WTC11 (cell line): ENCODE results near the gene JMJD8. TPM values are rescaled to one million over a fixed set of nuclear protein-coding genes. Genes with fewer than 3 reads are reported as not detected.

Experiments used
- ATAC-seq: fragments of 200-7000 bp; cut with Tn5 transposase; 2 replicates; pipeline ENCODE4 v1.10.0; 2021; ENCODE audit warnings: mild to moderate bottlenecking, moderate library complexity
- CTCF ChIA-PET: fragments of 300-600 bp; sonication (Branson Sonifier 250); formaldehyde crosslinking; loops from one replicate; lab custom pipeline; 2021; ENCODE audit warnings: antibody characterized with exemption; lab: Charles Lee
- POLR2A ChIA-PET: fragments of 350-600 bp; sonication (Branson Sonifier 250); formaldehyde crosslinking; loops from one replicate; lab custom pipeline; 2021; ENCODE audit warnings: antibody characterized with exemption; lab: Charles Lee
- DNase-seq: peaks from one replicate; pipeline ENCODE4 v3.0.0; 2021; ENCODE audit warnings: low spot score
- H3K27ac Mint-ChIP-seq: 2 replicates; pipeline ENCODE4 v1.8.0; 2021; ENCODE audit warnings: mixed read lengths
- H3K27me3 Mint-ChIP-seq: 2 replicates; pipeline ENCODE4 v1.8.0; 2021; ENCODE audit warnings: low read depth, mild to moderate bottlenecking, moderate library complexity, mixed read lengths
- H3K36me3 Mint-ChIP-seq: 2 replicates; pipeline ENCODE4 v1.8.0; 2021; ENCODE audit warnings: mixed read lengths
- H3K4me1 Mint-ChIP-seq: 2 replicates; pipeline ENCODE4 v1.8.0; 2022; ENCODE audit warnings: mixed read lengths
- H3K4me3 Mint-ChIP-seq: 2 replicates; pipeline ENCODE4 v1.8.0; 2021; ENCODE audit warnings: mild to moderate bottlenecking, moderate library complexity, mixed read lengths
- H3K9me3 Mint-ChIP-seq: 2 replicates; pipeline ENCODE4 v1.8.0; 2021; ENCODE audit warnings: mixed read lengths
- CBFB ChIP-seq: sonication (generic); formaldehyde crosslinking; IDR thresholded peaks from 2 replicates; pipeline ENCODE4 v1.8.1; 2022; ENCODE audit warnings: mild to moderate bottlenecking, low read depth, missing genetic modification reagents
- ELF4 ChIP-seq: sonication (generic); formaldehyde crosslinking; IDR thresholded peaks from 2 replicates; pipeline ENCODE4 v1.8.1; 2022; ENCODE audit warnings: low read depth, mild to moderate bottlenecking, moderate library complexity, missing genetic modification reagents
- TEAD1 ChIP-seq: sonication (generic); formaldehyde crosslinking; IDR thresholded peaks from 2 replicates; pipeline ENCODE4 v1.8.0; 2022; ENCODE audit warnings: mild to moderate bottlenecking, missing genetic modification reagents
- ZNF396 ChIP-seq: fragments of 250-450 bp; sonication (Bioruptor Pico); IDR thresholded peaks from 2 replicates; pipeline ENCODE4 v1.8.0; 2021; ENCODE audit warnings: mild to moderate bottlenecking, moderate library complexity, borderline replicate concordance
- ZNF423 ChIP-seq: fragments of 250-450 bp; sonication (Bioruptor Pico); IDR thresholded peaks from 2 replicates; pipeline ENCODE4 v2.1.2; 2022; ENCODE audit warnings: mild to moderate bottlenecking, moderate library complexity
- total RNA-seq: library from RNA; stranded (reverse); gene quantifications from 3 replicates; pipeline ENCODE4 v1.2.3, GENCODE V29; 2021
- TF ChIP-seq, protein P1 (sequence below): sonication (generic); formaldehyde crosslinking; IDR thresholded peaks from 2 replicates; pipeline ENCODE4 v1.8.1; 2023; ENCODE audit warnings: mild to moderate bottlenecking, moderate library complexity, missing genetic modification reagents
- TF ChIP-seq, protein P2 (sequence below): sonication (generic); formaldehyde crosslinking; IDR thresholded peaks from 2 replicates; pipeline ENCODE4 v1.8.0; 2023; ENCODE audit warnings: missing genetic modification reagents, mild to moderate bottlenecking, borderline replicate concordance
- TF ChIP-seq, protein P3 (sequence below): sonication (generic); formaldehyde crosslinking; conservative IDR thresholded peaks from 2 replicates; pipeline ENCODE4 v1.8.1; 2023; ENCODE audit warnings: mild to moderate bottlenecking, low read depth, missing genetic modification reagents, moderate library complexity
- TF ChIP-seq, protein P4 (sequence below): fragments of 250-450 bp; sonication (Bioruptor Pico); IDR thresholded peaks from 2 replicates; pipeline ENCODE4 v1.9.0; 2021; ENCODE audit warnings: mild to moderate bottlenecking, borderline replicate concordance

The JMJD8 gene
- total RNA-seq, 1 experiment from 2014 or later, result 61.2 TPM

DNA sequence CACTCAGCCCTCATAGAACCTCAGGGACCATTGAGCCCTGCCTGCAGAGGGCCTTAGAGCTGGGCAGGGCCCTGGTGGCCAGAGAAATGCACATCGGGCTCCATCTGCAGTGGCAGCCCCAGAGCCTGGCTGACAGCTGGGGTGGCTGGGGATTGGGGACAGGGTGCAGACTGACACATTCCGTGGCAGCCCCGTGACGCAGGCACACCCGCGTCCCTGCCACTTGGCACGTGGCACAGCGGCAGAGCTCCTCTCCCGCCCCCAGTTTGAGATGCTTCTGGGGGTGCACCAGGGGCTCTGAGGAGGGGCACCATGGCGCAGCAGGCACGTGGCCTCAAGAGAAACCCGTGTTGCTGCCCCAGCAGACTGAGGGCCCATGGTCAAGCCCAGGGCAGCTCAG lies 19.3 kb upstream of the JMJD8 start:
- H3K9me3 Mint-ChIP-seq, result no peaks in the 10 kb centered on the region
- TF ChIP-seq ELF4 (CRISPR knock-in tag) (no peak), ZNF396 (CRISPR knock-in tag) (no peak), CBFB (CRISPR knock-in tag) (no peak), ZNF423 (CRISPR knock-in tag) (no peak)
- TF ChIP-seq, protein P1, sequence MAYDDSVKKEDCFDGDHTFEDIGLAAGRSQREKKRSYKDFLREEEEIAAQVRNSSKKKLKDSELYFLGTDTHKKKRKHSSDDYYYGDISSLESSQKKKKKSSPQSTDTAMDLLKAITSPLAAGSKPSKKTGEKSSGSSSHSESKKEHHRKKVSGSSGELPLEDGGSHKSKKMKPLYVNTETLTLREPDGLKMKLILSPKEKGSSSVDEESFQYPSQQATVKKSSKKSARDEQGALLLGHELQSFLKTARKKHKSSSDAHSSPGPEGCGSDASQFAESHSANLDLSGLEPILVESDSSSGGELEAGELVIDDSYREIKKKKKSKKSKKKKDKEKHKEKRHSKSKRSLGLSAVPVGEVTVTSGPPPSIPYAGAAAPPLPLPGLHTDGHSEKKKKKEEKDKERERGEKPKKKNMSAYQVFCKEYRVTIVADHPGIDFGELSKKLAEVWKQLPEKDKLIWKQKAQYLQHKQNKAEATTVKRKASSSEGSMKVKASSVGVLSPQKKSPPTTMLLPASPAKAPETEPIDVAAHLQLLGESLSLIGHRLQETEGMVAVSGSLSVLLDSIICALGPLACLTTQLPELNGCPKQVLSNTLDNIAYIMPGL, result no peak
- TF ChIP-seq, protein P2, sequence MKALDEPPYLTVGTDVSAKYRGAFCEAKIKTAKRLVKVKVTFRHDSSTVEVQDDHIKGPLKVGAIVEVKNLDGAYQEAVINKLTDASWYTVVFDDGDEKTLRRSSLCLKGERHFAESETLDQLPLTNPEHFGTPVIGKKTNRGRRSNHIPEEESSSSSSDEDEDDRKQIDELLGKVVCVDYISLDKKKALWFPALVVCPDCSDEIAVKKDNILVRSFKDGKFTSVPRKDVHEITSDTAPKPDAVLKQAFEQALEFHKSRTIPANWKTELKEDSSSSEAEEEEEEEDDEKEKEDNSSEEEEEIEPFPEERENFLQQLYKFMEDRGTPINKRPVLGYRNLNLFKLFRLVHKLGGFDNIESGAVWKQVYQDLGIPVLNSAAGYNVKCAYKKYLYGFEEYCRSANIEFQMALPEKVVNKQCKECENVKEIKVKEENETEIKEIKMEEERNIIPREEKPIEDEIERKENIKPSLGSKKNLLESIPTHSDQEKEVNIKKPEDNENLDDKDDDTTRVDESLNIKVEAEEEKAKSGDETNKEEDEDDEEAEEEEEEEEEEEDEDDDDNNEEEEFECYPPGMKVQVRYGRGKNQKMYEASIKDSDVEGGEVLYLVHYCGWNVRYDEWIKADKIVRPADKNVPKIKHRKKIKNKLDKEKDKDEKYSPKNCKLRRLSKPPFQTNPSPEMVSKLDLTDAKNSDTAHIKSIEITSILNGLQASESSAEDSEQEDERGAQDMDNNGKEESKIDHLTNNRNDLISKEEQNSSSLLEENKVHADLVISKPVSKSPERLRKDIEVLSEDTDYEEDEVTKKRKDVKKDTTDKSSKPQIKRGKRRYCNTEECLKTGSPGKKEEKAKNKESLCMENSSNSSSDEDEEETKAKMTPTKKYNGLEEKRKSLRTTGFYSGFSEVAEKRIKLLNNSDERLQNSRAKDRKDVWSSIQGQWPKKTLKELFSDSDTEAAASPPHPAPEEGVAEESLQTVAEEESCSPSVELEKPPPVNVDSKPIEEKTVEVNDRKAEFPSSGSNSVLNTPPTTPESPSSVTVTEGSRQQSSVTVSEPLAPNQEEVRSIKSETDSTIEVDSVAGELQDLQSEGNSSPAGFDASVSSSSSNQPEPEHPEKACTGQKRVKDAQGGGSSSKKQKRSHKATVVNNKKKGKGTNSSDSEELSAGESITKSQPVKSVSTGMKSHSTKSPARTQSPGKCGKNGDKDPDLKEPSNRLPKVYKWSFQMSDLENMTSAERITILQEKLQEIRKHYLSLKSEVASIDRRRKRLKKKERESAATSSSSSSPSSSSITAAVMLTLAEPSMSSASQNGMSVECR (CRISPR knock-in tag), result no peak
- TF ChIP-seq, protein P3, sequence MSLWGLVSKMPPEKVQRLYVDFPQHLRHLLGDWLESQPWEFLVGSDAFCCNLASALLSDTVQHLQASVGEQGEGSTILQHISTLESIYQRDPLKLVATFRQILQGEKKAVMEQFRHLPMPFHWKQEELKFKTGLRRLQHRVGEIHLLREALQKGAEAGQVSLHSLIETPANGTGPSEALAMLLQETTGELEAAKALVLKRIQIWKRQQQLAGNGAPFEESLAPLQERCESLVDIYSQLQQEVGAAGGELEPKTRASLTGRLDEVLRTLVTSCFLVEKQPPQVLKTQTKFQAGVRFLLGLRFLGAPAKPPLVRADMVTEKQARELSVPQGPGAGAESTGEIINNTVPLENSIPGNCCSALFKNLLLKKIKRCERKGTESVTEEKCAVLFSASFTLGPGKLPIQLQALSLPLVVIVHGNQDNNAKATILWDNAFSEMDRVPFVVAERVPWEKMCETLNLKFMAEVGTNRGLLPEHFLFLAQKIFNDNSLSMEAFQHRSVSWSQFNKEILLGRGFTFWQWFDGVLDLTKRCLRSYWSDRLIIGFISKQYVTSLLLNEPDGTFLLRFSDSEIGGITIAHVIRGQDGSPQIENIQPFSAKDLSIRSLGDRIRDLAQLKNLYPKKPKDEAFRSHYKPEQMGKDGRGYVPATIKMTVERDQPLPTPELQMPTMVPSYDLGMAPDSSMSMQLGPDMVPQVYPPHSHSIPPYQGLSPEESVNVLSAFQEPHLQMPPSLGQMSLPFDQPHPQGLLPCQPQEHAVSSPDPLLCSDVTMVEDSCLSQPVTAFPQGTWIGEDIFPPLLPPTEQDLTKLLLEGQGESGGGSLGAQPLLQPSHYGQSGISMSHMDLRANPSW (CRISPR knock-in tag), result no peak
- TF ChIP-seq, protein P4, sequence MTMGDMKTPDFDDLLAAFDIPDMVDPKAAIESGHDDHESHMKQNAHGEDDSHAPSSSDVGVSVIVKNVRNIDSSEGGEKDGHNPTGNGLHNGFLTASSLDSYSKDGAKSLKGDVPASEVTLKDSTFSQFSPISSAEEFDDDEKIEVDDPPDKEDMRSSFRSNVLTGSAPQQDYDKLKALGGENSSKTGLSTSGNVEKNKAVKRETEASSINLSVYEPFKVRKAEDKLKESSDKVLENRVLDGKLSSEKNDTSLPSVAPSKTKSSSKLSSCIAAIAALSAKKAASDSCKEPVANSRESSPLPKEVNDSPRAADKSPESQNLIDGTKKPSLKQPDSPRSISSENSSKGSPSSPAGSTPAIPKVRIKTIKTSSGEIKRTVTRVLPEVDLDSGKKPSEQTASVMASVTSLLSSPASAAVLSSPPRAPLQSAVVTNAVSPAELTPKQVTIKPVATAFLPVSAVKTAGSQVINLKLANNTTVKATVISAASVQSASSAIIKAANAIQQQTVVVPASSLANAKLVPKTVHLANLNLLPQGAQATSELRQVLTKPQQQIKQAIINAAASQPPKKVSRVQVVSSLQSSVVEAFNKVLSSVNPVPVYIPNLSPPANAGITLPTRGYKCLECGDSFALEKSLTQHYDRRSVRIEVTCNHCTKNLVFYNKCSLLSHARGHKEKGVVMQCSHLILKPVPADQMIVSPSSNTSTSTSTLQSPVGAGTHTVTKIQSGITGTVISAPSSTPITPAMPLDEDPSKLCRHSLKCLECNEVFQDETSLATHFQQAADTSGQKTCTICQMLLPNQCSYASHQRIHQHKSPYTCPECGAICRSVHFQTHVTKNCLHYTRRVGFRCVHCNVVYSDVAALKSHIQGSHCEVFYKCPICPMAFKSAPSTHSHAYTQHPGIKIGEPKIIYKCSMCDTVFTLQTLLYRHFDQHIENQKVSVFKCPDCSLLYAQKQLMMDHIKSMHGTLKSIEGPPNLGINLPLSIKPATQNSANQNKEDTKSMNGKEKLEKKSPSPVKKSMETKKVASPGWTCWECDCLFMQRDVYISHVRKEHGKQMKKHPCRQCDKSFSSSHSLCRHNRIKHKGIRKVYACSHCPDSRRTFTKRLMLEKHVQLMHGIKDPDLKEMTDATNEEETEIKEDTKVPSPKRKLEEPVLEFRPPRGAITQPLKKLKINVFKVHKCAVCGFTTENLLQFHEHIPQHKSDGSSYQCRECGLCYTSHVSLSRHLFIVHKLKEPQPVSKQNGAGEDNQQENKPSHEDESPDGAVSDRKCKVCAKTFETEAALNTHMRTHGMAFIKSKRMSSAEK (CRISPR knock-in tag), result no peak
- TF ChIP-seq, all 79 proteins: peak for 0
- ATAC-seq (no peak), DNase-seq (no peak)
- H3K36me3 Mint-ChIP-seq, result no peaks in the 10 kb centered on the region
- H3K27me3 Mint-ChIP-seq, result peaks cover 87% of the 10 kb centered on the region
- H3K4me3 Mint-ChIP-seq, result no peak overlapping the region
- no peaks in the 10 kb centered on the region for H3K4me1 Mint-ChIP-seq
- CTCF ChIA-PET, result interaction anchor here (0.9 to 4.5 kb wide), 5 partner anchors 8 to 281 kb away, joined by 3 to 25 read pairs (median 6); partner anchors contain the start of genes ANTKMT and METRN
- H3K27ac Mint-ChIP-seq, result no peak overlapping the region
- POLR2A ChIA-PET, result no interaction called here

DNA sequence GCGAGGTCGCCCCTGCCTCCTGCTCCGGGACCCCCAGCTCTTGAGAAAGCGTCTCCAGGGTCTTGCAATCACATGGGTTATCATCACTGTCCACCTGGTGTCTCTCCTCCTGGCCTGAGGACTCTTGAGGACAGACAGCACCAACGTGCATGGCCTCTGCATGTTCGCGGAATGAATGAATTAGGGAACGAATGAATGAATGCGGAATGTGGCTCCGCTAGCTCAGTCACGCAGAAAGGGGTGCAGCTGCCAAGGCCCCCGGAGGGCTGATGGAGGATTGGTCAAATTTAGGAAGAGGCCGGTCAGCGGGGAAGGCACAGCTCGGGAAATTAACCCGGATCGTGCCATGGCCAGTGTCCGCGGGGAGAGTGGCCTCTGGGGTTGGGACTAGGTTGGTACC lies 18.2 kb upstream of the JMJD8 start:
- POLR2A ChIA-PET, result no interaction called here
- no peaks in the 10 kb centered on the region for H3K36me3 Mint-ChIP-seq
- no peak for TF ChIP-seq TEAD1 (CRISPR knock-in tag)
- TF ChIP-seq, all 79 proteins: peak for 0
- CTCF ChIA-PET, result interaction anchor here (0.6 to 4.5 kb wide), 9 partner anchors 10 to 401 kb away, joined by 3 to 25 read pairs (median 5); partner anchors contain the start of genes ANTKMT, JMJD8 and METRN
- ATAC-seq (no peak), DNase-seq (no peak)
- Mint-ChIP-seq H3K4me1 (no peaks in the 10 kb centered on the region), H3K27me3 (peaks cover 87% of the 10 kb centered on the region), H3K27ac (no peak overlapping the region), H3K4me3 (no peak overlapping the region), H3K9me3 (no peaks in the 10 kb centered on the region)
